HG03558 (cell line): ENCODE measurements around the gene RANGAP1.
A peak's percentile ranks its signal among the peaks of the same experiment; 100 is the strongest.
"Not testable (repeated sequence)": the region's sequence is repeated elsewhere in the genome, so short reads cannot be mapped to it uniquely, and the experiment has no call there.

Experiments
- ATAC-seq: cut with Tn5 transposase; IDR thresholded peaks from one replicate; pipeline ENCODE4 v1.9.1; 2021; ENCODE audit warnings: moderate number of reproducible peaks; ENCODE audit not compliant: unreplicated experiment; ENCODE audit errors: extremely low read depth

Gene RANGAP1

DNA sequence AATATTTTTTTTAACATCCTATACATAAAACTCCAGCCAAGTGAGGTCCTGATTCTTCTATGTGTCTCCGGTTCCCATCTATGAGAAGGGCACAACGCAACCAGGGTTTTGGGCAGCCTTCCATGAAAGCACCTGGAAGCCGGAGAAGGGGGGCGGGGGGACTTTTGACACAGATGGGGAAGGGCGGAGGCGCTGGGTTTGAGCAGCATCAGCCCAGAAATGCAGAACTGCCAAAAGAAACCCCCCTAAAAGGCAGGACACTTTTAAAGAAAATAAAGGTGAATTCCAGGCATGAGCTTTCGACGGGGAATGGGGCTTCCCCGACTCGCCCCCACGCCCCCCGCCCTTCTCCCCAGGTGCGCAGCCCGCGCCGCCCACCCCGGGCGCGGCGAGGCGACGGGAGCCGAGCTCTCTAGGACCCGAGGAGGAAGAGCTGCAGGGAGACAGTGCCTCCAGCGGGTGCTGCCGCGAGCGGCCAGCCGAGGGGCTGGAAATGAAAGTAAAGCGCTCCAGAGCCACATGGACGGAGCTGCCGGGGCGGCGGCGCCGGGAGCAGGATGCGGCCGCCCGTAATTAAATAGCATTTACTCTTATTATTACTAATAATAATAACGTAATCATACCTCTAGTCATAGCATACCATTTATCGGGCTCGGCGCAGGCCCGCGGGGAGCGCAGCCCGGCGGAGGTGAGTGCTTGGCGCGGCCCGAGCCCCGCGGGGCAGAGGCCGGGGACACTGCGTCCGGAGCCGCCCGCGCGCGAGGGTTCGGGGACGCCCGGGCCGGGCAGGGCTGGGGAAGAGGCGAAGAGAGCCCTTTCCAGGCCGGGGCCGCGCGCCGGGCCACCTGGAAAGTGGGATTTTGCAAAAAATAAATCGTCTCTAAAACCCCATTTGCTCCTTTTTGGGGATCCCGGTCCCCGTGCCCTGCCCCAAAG is 15.4 kb upstream of the RANGAP1 start, which contains the start of gene ZC3H7B:
ZC3H7B (plus strand) TSS at position 441 of the 936 bp plus-strand sequence. CDS start 19,136 bp downstream, outside the sequence.
- ATAC-seq, result no peak

DNA sequence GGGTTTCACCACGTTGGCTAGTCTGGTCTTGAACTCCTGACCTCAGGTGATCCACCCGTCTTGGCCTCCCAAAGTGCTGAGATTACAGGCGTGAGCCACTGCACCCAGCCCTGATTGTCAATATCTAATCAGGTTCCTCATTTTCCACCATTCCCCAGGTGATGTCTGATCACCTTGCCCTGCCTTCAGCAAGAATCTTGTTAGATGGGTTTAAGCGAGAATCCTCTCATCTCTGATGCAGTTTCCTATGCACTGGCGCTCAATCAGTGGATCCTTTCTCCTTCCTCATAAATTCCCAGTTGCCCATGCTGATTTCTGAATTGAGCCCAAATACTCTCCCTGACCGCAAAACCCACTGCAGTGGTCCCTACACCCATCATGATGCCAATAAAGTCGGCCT is 14.7 kb upstream of the RANGAP1 start:
- ATAC-seq, result no peak

DNA sequence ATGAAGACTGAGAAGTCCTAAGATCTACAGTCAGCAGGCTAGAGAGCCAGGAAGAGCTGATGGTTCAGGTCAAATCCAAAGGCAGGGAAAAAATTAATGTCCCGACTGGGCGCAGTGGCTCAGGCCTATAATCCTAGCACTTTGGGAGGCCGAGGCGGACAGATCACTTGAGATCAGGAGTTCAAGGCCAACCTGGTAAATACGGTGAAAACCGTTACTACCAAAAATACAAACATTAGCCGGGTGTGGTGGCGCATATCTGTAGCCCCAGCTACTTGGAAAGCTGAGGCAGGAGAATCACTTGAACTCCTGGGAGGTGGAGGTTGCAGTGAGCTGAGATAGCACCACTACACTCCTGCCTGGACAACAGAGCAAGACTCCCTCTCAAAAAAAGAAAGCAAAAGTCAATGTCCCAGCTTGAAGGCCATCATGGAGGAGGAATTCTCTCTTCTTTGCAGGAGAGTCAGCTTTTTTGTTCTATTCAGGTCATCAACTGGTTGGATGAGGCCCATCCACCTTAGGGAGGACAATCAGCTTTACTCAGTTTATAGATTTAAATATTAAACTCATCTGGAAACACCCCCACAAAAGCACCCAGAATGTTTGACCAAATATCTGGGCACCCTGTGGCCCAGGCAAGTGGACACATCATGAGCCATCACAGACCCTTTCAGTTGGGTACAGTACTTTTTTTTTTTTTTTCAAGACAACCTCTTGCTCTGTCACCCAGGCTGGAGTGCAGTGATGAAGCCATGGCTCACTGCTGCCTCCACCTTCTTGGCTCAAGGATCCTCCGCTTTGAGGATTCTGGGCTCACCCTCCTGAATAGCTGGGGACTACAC is 11.1 kb upstream of the RANGAP1 start:
- ATAC-seq, result no peak

- ATAC-seq, result not testable (repeated sequence)
These were observed 8.8 kb upstream of the RANGAP1 start for GRCh38 chr22:41294816-41295215.

DNA sequence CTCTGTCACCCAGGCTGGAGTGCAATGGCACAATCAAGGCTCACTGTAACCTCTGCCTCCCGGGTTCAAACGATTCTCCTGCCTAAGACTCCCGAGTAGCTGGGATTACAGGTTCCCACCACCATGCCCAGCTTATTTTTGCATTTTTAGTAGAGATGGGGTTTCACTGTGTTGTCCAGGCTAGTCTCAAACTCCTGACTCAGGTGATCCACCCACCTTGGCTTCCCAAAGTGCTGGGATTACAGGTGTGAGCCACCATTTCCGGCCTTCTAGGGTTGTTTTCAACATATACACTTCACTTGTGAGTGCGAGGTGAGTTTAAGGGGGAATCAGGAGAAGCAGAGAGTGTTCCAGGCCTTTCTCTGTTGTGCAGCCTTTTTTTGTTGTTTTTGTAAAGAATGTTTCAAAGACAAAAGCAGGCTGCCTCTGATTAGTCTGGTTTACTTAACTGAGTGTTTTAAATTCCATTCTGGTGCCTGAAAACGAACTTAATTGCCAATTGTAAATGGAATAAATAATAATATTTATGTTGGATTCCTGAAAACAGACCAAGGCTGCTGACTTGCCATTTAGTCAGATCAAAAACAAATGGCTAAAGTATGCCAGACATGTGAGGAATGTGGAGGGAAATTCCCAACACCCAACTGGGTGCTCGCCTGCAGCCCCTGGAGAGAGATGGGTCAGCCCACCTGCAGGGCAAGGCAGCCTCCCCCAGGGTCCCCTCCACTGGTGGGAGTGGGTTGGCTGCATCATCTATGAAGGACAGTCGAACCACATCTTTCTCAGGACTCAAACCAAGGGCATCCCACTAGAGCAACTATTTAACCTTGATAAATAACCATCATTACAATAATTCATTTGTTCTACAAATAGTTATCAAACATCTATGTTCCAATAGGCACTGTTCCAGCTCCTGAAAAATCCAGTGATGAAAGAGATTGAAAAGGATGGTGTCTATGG is 4.6 kb upstream of the RANGAP1 start:
- no peak for ATAC-seq

DNA sequence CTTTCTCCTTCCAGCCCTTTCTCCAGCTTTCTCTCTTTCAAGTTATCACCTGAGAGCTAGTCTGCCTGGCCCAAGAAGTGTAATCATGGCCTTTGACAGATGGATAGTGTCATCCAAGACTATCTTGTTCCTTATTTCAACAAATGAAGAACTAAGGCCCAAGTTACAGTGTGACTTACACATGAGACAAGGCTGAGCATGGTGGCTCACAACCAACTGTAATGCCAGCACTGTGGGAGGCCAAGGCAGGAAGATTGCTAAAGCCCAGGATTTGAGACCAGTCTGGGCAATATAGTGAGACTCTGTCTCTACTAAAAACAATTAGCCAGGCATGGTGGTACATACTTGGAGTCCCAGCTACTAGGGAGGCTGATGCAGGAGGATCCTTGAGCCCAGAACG is 3.7 kb upstream of the RANGAP1 start:
- ATAC-seq, result no peak

- ATAC-seq, result no peak
These were observed 2.4 kb upstream of the RANGAP1 start for GRCh38 chr22:41288245-41288946.

GRCh38 chr22:41286639-41287091 is 678 bp upstream of the RANGAP1 start:
- ATAC-seq, result peak; percentile 3

DNA sequence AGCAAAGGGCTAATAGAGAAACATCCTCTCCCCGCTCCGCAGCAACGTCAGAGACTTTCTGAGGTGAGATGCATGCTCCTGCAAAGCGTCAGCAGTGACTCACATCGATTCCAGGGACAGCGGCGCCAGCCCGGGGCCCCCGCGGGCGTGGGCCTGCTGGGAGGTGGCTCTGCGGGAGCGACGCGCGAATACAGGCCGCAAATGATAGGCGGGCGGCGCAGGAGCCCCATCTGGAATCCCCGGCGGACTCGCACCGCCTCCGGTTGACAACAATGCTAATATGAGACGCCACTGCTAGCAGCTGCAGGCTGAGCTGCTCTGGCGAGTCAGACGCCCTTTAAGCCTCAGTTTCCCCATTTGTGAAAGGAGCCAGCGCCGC is 557 bp downstream of the RANGAP1 start:
- ATAC-seq, result no peak

- ATAC-seq, result no peak
These were observed 1.5 kb downstream of the RANGAP1 start for GRCh38 chr22:41284465-41284864.

DNA sequence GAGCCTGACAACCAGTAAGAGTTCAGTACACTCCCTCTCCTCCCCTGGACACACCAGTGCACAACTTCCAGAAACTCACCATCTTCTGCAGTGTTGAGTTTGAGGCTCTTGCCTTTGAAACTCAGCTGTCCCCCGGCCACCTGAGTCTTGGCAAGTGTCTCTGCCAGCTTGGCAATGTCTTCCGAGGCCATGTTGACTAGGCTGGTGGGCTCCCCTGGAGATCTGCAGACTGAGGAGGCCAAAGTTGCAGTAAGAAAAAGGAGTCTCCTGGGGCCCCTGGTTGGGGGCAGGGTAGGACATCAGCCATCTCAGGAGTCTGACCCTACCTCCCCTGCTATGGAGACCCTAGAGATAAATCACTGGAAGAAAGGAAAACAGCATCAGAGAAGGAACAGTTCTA is 5.1 kb downstream of the RANGAP1 start:
- no peak for ATAC-seq

DNA sequence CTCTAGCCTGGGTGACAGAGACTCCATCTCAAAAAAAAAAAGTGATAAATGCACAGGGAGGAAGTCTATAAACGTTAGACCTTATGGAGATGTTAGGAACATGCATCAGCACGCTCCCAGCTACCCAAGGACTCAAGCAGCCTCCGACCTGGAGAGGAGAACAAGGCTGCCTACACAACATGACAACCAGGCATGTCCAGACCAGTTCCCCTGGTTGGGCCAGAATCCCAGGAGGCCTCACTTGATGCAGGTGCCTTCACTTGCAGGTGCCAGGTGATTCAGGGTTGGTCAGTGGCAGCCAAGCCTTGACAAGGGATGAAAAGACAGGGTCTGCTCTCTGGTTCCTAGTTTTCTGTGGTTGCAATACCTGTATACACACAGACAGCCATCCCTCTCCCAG is 5.9 kb downstream of the RANGAP1 start:
- no peak for ATAC-seq

DNA sequence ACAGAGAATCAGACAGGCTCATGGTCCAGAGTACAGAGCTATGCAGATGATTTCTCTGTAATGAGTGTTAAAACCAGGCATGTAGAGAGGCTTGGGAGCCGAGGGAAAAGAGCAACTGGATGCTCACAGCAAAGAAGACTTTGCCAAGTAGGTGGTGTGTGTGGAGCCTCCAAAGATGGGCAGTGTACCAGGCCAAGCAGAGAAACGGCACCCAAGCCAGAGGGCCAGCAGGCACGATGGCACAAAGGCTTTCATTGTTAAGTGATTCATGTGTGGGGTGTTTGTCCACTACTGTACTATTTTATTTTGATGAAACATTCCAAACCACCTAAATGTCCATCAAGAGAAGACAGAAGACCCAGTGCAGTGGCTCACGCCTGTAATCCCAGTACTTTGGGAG is 11.1 kb downstream of the RANGAP1 start:
- no peak for ATAC-seq

- ATAC-seq, result no peak
These were observed 12.9 kb downstream of the RANGAP1 start for GRCh38 chr22:41273128-41273527.

DNA sequence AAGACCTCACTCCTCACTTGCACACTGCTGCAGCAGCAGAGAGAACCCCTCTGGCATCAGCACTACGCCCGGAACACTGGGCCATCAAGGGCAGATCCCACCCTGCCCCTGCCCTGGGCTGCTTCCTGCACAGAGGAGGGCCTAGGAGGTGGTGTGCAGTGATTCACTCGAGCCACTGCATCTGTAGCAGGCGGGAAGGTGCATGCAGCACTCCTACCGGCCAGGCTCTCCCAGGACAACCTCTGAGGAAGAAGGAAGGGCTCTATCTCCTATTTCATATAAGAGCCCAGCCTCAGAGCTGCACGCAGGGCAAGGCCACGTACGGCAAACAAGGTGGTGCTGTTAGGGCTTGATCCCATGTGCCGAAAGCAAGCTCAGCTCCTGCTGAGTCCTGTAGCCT is 14.2 kb downstream of the RANGAP1 start:
- ATAC-seq, result no peak

DNA sequence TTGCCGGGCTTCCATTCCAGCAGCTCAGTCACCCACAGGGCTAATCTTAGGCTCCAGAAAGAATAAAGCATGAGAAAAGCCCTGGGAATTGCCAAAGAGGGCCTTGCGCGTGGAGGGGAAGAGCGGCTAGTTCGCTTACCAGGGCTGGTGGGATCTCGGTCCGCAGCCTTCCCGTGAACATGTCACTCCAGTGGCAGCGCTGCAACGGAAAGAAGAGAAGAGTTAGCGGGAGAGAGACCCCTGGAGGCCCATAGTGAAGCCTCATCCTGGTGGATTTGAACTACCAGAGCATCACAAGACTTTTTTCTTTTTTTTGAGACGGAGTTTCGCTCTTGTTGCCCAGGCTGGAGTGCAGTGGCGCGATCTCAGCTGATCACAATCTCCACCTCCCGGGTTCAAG is 18.0 kb downstream of the RANGAP1 start:
- no peak for ATAC-seq

GRCh38 chr22:41264408-41264941 is 21.5 kb downstream of the RANGAP1 start:
- no peak for ATAC-seq

- no peak for ATAC-seq
These were observed 22.3 kb downstream of the RANGAP1 start for GRCh38 chr22:41263704-41264103.

DNA sequence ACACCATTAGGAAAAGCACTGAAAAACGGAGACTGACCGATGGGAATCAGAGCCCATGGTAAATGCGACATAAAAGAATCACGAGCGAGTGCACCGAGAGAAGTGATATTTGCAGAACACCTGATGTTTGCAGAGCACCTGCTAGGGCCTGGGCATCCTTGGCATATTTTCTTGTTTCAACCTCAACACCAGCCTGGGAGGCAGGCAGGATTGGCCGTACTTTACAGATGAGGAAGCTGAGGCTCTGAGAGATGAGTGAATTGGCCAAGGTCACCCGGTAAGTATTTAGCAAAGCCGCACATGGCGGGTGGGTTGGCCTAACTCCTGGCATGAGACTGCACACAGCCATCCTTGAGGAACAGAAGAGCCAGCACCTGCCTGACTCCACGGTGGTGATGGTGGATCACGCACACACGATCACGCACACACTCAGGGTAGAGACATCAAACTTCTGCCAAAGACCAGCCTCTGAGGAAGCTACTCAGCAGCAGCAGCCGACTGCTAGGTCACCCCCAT is 23.7 kb downstream of the RANGAP1 start:
- no peak for ATAC-seq
